B cell (primary cell): Measurements from ENCODE around the gene ANAPC5. TPM values are rescaled to one million over a fixed set of nuclear protein-coding genes. Genes with fewer than 3 reads are reported as not detected.
A peak's percentile ranks its signal among the peaks of the same experiment; 100 is the strongest.

Source experiments
- ATAC-seq: fragments of 200-7000 bp; cut with Tn5 transposase; one replicate; pipeline ENCODE4 v1.10.0; 2021; ENCODE audit warnings: low read depth, mild to moderate bottlenecking, moderate number of reproducible peaks, moderate library complexity
- CTCF ChIA-PET: fragments of 350-600 bp; sonication (Branson Sonifier 250); formaldehyde crosslinking; loops from one replicate; lab custom pipeline; 2021; ENCODE audit warnings: antibody characterized with exemption, inconsistent platforms; lab: Charles Lee
- POLR2A ChIA-PET: fragments of 350-600 bp; sonication (Branson Sonifier 250); formaldehyde crosslinking; loops from one replicate; lab custom pipeline; 2021; ENCODE audit warnings: antibody characterized with exemption; lab: Charles Lee
- DNase-seq: peaks from one replicate; pipeline ENCODE4 v3.0.0; 2013
- H2AFZ ChIP-seq: 2 replicates; pipeline ENCODE4 v1.6.1; 2012; ENCODE audit warnings: mild to moderate bottlenecking, low read depth, low read length; ENCODE audit not compliant: insufficient read depth, poor library complexity, severe bottlenecking
- H3K27ac ChIP-seq, 2 donors: 1 replicate in 1 of 2; 2 replicates in 1 of 2; pipeline ENCODE4 v1.5.1; 2012 to 2013; ENCODE audit warnings: low read length in 2 of 2, mild to moderate bottlenecking in 2 of 2, moderate library complexity in 1 of 2
- H3K27me3 ChIP-seq, 4 experiments: fragments of 200-600 bp in 1 of 4; sonication (generic) in 1 of 4; replicated peaks in 1 of 4; 1 replicate in 2 of 4; 2 replicates in 2 of 4; pipeline versions ENCODE4 v1.6.1 to v1.7.0; 2013 to 2016; ENCODE audit warnings: low read length in 3 of 4, mild to moderate bottlenecking in 2 of 4, mixed read lengths in 1 of 4, moderate library complexity in 1 of 4; ENCODE audit not compliant: insufficient read depth in 4 of 4, control insufficient read depth in 3 of 4; ENCODE audit errors: control extremely low read depth in 1 of 4
- H3K36me3 ChIP-seq, 2 experiments: replicated peaks in 1 of 2; 1 replicate in 1 of 2; 2 replicates in 1 of 2; pipeline versions ENCODE4 v1.6.1 to v1.7.1; 2013; ENCODE audit warnings: low read length in 1 of 2; ENCODE audit not compliant: insufficient read depth in 2 of 2, control insufficient read depth in 1 of 2; ENCODE audit errors: control extremely low read depth in 1 of 2, extremely low read depth in 1 of 2
- H3K4me1 ChIP-seq, 2 donors: fragments of 200-600 bp in 1 of 2; sonication (generic) in 1 of 2; 1 replicate in 1 of 2; 2 replicates in 1 of 2; pipeline versions ENCODE4 v1.5.1 to v1.6.1; 2013 to 2017; ENCODE audit warnings: low read length in 2 of 2; ENCODE audit not compliant: control insufficient read depth in 2 of 2, insufficient read depth in 2 of 2
- H3K4me2 ChIP-seq: replicated peaks from 2 replicates; pipeline ENCODE3; 2012; ENCODE audit warnings: mild to moderate bottlenecking, low read depth, low read length; ENCODE audit not compliant: poor library complexity, severe bottlenecking
- H3K4me3 ChIP-seq, 5 experiments: fragments of 200-600 bp in 1 of 5; sonication (generic) in 1 of 5; 1 replicate in 3 of 5; 2 replicates in 2 of 5; pipeline versions ENCODE4 v1.5.1 to v1.7.0; 2011 to 2016; ENCODE audit warnings: low read length in 4 of 5, mild to moderate bottlenecking in 4 of 5, low read depth in 2 of 5, control low read depth in 1 of 5, moderate library complexity in 1 of 5; ENCODE audit not compliant: insufficient read depth in 1 of 5; ENCODE audit errors: control extremely low read depth in 1 of 5, extremely low read depth in 1 of 5
- H3K79me2 ChIP-seq: fragments of 200-600 bp; sonication (generic); one replicate; pipeline ENCODE4 v1.6.0; 2016; ENCODE audit warnings: low read length; ENCODE audit not compliant: control insufficient read depth, insufficient read depth
- H3K9ac ChIP-seq: fragments of 200-600 bp; sonication (generic); 2 replicates; pipeline ENCODE4 v1.6.1; 2017; ENCODE audit warnings: mild to moderate bottlenecking, low read length, moderate library complexity
- H3K9me3 ChIP-seq, 3 donors: one replicate each; pipeline versions ENCODE4 v1.6.1 to v1.7.1; 2013; ENCODE audit warnings: low read length in 2 of 3; ENCODE audit not compliant: control insufficient read depth in 2 of 3, insufficient read depth in 1 of 3; ENCODE audit errors: control extremely low read depth in 1 of 3
- H4K20me1 ChIP-seq: 2 replicates; pipeline ENCODE4 v1.6.0; 2012; ENCODE audit warnings: mild to moderate bottlenecking, low read length; ENCODE audit not compliant: insufficient read depth, control insufficient read depth, poor library complexity, severe bottlenecking
- H3K27ac Mint-ChIP-seq: one replicate; pipeline ENCODE4 v1.8.0; 2021; ENCODE audit warnings: mixed read lengths
- H3K27me3 Mint-ChIP-seq: one replicate; pipeline ENCODE4 v1.8.0; 2021; ENCODE audit warnings: mixed read lengths
- H3K4me1 Mint-ChIP-seq: one replicate; pipeline ENCODE4 v1.8.0; 2021; ENCODE audit warnings: mixed read lengths
- H3K4me3 Mint-ChIP-seq: one replicate; pipeline ENCODE4 v1.8.0; 2021; ENCODE audit warnings: mixed read lengths
- H3K9me3 Mint-ChIP-seq: one replicate; pipeline ENCODE4 v1.8.0; 2022; ENCODE audit warnings: mixed read lengths; ENCODE audit not compliant: insufficient read depth
- EZH2 ChIP-seq: IDR thresholded peaks from 2 replicates; pipeline ENCODE4 v1.6.1; 2012; ENCODE audit warnings: borderline replicate concordance, low read depth, mild to moderate bottlenecking, moderate library complexity, low read length; ENCODE audit not compliant: insufficient read depth, poor library complexity, severe bottlenecking
- WGBS: methylation state at CpG from one replicate; pipeline ENCODE4 v1.1.5; 2013; ENCODE audit warnings: missing lambda C conversion rate; ENCODE audit not compliant: insufficient coverage; 5-methylcytosine and 5-hydroxymethylcytosine counted together
- intact Hi-C: fragments of 100-400 bp; cut with micrococcal nuclease; formaldehyde crosslinking; loops from one replicate; pipeline ENCODE4 v1.10.0; 2022
- polyA plus RNA-seq: library from polyadenylated mRNA; depleted of rRNA; stranded (reverse); fragments of >200 nt; gene quantifications from 2 replicates; pipeline ENCODE4 v1.2.3, GENCODE V29; 2012
- total RNA-seq, 2 donors: library from RNA; stranded (reverse); fragments of 120-200 nt in 1 of 2; gene quantifications; 1 replicate in 1 of 2; 2 replicates in 1 of 2; pipeline versions ENCODE4 v1.2.3 to v1.2.4, GENCODE V29; 2013 to 2022
- TF ChIP-seq, protein P1 (sequence below): fragments of 200-600 bp; IDR thresholded peaks from one replicate; pipeline ENCODE4 v1.8.0; 2022; ENCODE audit warnings: antibody characterized with exemption, mild to moderate bottlenecking

Gene ANAPC5
- total and polyA plus RNA-seq, 2 donors (not counting 1 experiment from before 2014, with no cell fraction given), result 150 to 171 TPM

DNA sequence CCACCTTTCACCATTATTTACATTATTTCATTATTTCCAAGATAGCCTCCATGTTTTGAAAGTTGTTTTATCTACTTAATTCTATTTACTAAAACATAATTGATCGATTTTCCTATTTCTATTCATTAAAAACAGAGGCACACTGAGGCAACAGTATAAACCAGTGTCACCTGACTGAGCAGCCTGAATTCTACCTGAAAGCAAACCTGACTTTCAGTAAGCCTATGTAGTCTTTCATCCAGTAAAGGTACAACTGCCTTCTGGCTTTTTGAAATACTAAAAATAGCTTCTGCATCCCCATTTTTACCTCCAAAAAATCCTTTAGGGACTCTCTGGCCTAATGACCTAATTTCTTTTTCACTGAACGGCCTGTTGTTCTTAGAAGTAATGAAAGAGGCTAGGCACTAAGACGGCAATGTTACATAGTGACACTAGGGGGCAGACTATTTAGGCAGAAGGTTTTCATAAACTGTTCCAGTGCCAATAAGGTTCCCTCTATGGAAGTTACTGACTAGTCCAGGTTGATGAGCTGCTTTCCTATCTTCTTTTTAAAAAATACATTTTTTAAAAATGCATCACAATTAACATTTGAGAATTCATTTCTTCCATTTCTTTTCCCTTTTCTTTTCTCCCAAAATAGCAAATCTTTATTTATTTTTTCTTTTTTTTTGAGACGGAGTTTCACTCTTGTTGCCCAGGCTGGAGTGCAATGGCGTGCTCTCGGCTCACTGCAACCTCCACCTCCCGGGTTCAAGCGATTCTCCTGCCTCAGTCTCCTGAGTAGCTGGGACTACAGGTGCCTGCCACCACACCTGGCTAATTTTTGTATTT is 17.5 kb downstream of the ANAPC5 start:
- Histone ChIP-seq H3K27ac (no peak overlapping the region), H3K4me1 (no peaks in the 10 kb centered on the region), H3K27me3 (no peaks in the 10 kb centered on the region), H2AFZ (peak overlapping the region; percentile 45), H4K20me1 (peaks cover 11% of the 10 kb centered on the region), H3K36me3 (peaks cover 14 to 72% of the 10 kb centered on the region in 2 experiments), H3K9ac (no peak overlapping the region), H3K4me3 (no peak overlapping the region), H3K9me3 (no peaks in the 10 kb centered on the region), H3K4me2 (no peak overlapping the region), H3K79me2 (peaks cover 13% of the 10 kb centered on the region)
- intact Hi-C loops, result loop anchor here (1.0 to 2.0 kb wide), 2 partner anchors 66 to 348 kb away; partner anchors contain the start of gene RNF34
- CTCF ChIA-PET, result interaction anchor here (0.6 to 8.8 kb wide), 20 partner anchors 9 to 867 kb away, joined by 3 to 115 read pairs (median 4); partner anchors contain the start of genes ANAPC5 and RNF34
- no peaks in the 10 kb centered on the region for H3K27me3 Mint-ChIP-seq
- peak; percentile 73 for ATAC-seq
- TF ChIP-seq EZH2, result no peak
- TF ChIP-seq, protein P1, sequence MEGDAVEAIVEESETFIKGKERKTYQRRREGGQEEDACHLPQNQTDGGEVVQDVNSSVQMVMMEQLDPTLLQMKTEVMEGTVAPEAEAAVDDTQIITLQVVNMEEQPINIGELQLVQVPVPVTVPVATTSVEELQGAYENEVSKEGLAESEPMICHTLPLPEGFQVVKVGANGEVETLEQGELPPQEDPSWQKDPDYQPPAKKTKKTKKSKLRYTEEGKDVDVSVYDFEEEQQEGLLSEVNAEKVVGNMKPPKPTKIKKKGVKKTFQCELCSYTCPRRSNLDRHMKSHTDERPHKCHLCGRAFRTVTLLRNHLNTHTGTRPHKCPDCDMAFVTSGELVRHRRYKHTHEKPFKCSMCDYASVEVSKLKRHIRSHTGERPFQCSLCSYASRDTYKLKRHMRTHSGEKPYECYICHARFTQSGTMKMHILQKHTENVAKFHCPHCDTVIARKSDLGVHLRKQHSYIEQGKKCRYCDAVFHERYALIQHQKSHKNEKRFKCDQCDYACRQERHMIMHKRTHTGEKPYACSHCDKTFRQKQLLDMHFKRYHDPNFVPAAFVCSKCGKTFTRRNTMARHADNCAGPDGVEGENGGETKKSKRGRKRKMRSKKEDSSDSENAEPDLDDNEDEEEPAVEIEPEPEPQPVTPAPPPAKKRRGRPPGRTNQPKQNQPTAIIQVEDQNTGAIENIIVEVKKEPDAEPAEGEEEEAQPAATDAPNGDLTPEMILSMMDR, result peak; percentile 92
- H3K4me1 Mint-ChIP-seq, result peaks cover 3% of the 10 kb centered on the region
- H3K9me3 Mint-ChIP-seq, result no peaks in the 10 kb centered on the region
- POLR2A ChIA-PET, result no interaction called here
- WGBS, result no CpG with 5 or more reads among the region's 8 CpGs
- no peak overlapping the region for H3K27ac Mint-ChIP-seq
- peak; percentile 70 for DNase-seq
- H3K4me3 Mint-ChIP-seq, result no peak overlapping the region

DNA sequence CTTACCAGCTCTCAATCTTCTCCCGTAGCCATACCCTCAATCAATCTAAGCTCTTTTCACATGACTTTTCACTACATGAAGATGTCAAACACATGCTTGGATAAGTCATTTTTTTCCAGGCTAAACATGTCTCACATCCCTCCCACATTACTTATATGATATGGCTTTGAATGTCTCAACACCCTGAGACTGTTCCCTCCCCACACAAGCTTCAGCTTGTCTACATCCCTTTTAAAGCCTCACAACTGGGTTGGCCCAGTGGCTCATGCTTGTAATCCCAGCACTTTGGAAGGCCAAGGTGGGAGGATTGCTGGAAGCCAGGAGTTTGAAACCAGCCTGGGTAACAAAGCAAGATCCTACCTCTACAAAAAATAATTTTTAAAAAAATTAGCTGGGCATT is 18.5 kb downstream of the ANAPC5 start:
- CTCF ChIA-PET, result interaction anchor here (0.6 to 8.8 kb wide), 7 partner anchors 11 to 455 kb away, joined by 3 to 115 read pairs (median 6); no protein-coding TSS in a partner anchor
- no peak for TF ChIP-seq EZH2
- TF ChIP-seq, protein P1, result no peak
- ATAC-seq (no peak), DNase-seq (no peak)
- H3K9ac ChIP-seq, result no peak overlapping the region
- no peaks in the 10 kb centered on the region for H3K9me3 ChIP-seq
- H3K9me3 Mint-ChIP-seq, result no peaks in the 10 kb centered on the region
- H3K4me1 Mint-ChIP-seq, result peaks cover 3% of the 10 kb centered on the region
- no peak overlapping the region for H3K4me2 ChIP-seq
- H3K4me3 Mint-ChIP-seq, result no peak overlapping the region
- no peak overlapping the region for H3K27ac Mint-ChIP-seq
- no peak overlapping the region for H3K27ac ChIP-seq
- intact Hi-C loops, result loop anchor here (1.0 to 2.0 kb wide), 2 partner anchors 67 to 349 kb away; partner anchors contain the start of gene RNF34
- no peak overlapping the region for H2AFZ ChIP-seq
- H4K20me1 ChIP-seq, result peaks cover 11% of the 10 kb centered on the region
- no peaks in the 10 kb centered on the region for H3K4me1 ChIP-seq
- POLR2A ChIA-PET, result no interaction called here
- no peak overlapping the region for H3K4me3 ChIP-seq
- peaks cover 15 to 71% of the 10 kb centered on the region in 2 experiments for H3K36me3 ChIP-seq
- no peaks in the 10 kb centered on the region for H3K27me3 ChIP-seq
- H3K27me3 Mint-ChIP-seq, result no peaks in the 10 kb centered on the region
- no CpG with 5 or more reads among the region's 1 CpG for WGBS
- peaks cover 13% of the 10 kb centered on the region for H3K79me2 ChIP-seq
